IMR-90 (cell line): ENCODE results near the gene CCSER1. TPM values are rescaled to one million over a fixed set of nuclear protein-coding genes. Genes with fewer than 3 reads are reported as not detected.

Experiments used
- ATAC-seq: fragments of 200-7000 bp; cut with Tn5 transposase; 2 replicates; pipeline ENCODE4 v1.9.1; 2020; ENCODE audit warnings: low read depth, mild to moderate bottlenecking, moderate library complexity
- BruUV-seq: library from RNA; stranded (reverse); fragments of 400-500 nt; replicated peaks from 2 replicates; lab custom pipeline; 2021; lab: Mats Ljungman, UMichigan
- CTCF ChIA-PET: fragments of 300-600 bp; formaldehyde crosslinking; extraction: SDS; loops from one replicate; lab custom pipeline; 2021; ENCODE audit warnings: antibody characterized with exemption; lab: Yijun Ruan, JAX
- POLR2A ChIA-PET: fragments of 300-600 bp; sonication (Branson Sonifier 250); formaldehyde crosslinking; loops from one replicate; lab custom pipeline; 2022; ENCODE audit warnings: antibody characterized with exemption; ENCODE audit not compliant: unreplicated experiment; lab: Charles Lee
- DNase-seq: peaks from one replicate; pipeline ENCODE4 v3.0.0; 2013
- H2AFZ ChIP-seq: replicated peaks from 2 replicates; pipeline ENCODE3; 2013; ENCODE audit warnings: low read length, mild to moderate bottlenecking; ENCODE audit not compliant: poor library complexity
- H2AK5ac ChIP-seq: 2 replicates; pipeline ENCODE4 v1.6.1; 2013; ENCODE audit warnings: low read depth, low read length, inconsistent platforms
- H2AK9ac ChIP-seq: replicated peaks from 2 replicates; pipeline ENCODE3; 2013; ENCODE audit warnings: mild to moderate bottlenecking, low read depth, low read length, moderate library complexity; ENCODE audit not compliant: poor library complexity
- H2BK120ac ChIP-seq: 2 replicates; pipeline ENCODE4 v1.6.1; 2013; ENCODE audit warnings: low read depth, low read length, inconsistent platforms
- H2BK15ac ChIP-seq: 3 replicates; pipeline ENCODE4 v1.6.1; 2013; ENCODE audit warnings: low read depth, low read length, inconsistent platforms
- H2BK20ac ChIP-seq: 2 replicates; pipeline ENCODE4 v1.6.1; 2013; ENCODE audit warnings: low read depth, mild to moderate bottlenecking, inconsistent platforms, low read length, moderate library complexity
- H2BK5ac ChIP-seq: 2 replicates; pipeline ENCODE4 v1.6.1; 2013; ENCODE audit warnings: mild to moderate bottlenecking, low read depth, low read length, inconsistent platforms; ENCODE audit not compliant: poor library complexity, severe bottlenecking
- H3K14ac ChIP-seq: replicated peaks from 2 replicates; pipeline ENCODE4 v1.6.1; 2013; ENCODE audit warnings: low read depth, low read length, inconsistent platforms
- H3K18ac ChIP-seq: 2 replicates; pipeline ENCODE4 v1.6.1; 2013; ENCODE audit warnings: low read depth, low read length, control low read depth
- H3K23ac ChIP-seq: 2 replicates; pipeline ENCODE4 v1.6.1; 2013; ENCODE audit warnings: low read depth, low read length, inconsistent platforms
- H3K27ac ChIP-seq: 2 replicates; pipeline ENCODE4 v1.5.1; 2013; ENCODE audit warnings: mild to moderate bottlenecking, control low read depth, low read length; ENCODE audit not compliant: insufficient read depth
- H3K27me3 ChIP-seq: 2 replicates; pipeline ENCODE4 v1.6.1; 2013; ENCODE audit warnings: low read length; ENCODE audit not compliant: control insufficient read depth, insufficient read depth
- H3K36me3 ChIP-seq: 2 replicates; pipeline ENCODE4 v1.6.1; 2013; ENCODE audit warnings: low read length, mixed read lengths; ENCODE audit not compliant: control insufficient read depth, insufficient read depth
- H3K4ac ChIP-seq: 2 replicates; pipeline ENCODE4 v1.6.1; 2013; ENCODE audit warnings: low read depth, low read length, inconsistent platforms
- H3K4me1 ChIP-seq: 2 replicates; pipeline ENCODE4 v1.6.1; 2013; ENCODE audit warnings: low read length, mixed read lengths; ENCODE audit not compliant: control insufficient read depth, insufficient read depth
- H3K4me2 ChIP-seq: 2 replicates; pipeline ENCODE4 v1.6.1; 2013; ENCODE audit warnings: low read depth, mild to moderate bottlenecking, control low read depth, low read length, moderate library complexity
- H3K4me3 ChIP-seq: 2 replicates; pipeline ENCODE4 v1.5.1; 2013; ENCODE audit warnings: low read depth, mild to moderate bottlenecking, control low read depth, low read length, moderate library complexity; ENCODE audit not compliant: insufficient read depth
- H3K56ac ChIP-seq: 2 replicates; pipeline ENCODE4 v1.6.1; 2013; ENCODE audit warnings: low read length, inconsistent platforms; ENCODE audit not compliant: insufficient read depth; ENCODE audit errors: extremely low read depth
- H3K79me1 ChIP-seq, 2 experiments: 2 replicates each; pipeline ENCODE4 v1.6.1; 2013; ENCODE audit warnings: low read length in 2 of 2, inconsistent platforms in 1 of 2, low read depth in 1 of 2
- H3K9ac ChIP-seq: 2 replicates; pipeline ENCODE4 v1.6.1; 2013; ENCODE audit warnings: low read depth, low read length, control low read depth
- H3K9me1 ChIP-seq: 2 replicates; pipeline ENCODE4 v1.6.1; 2013; ENCODE audit warnings: low read length, inconsistent platforms; ENCODE audit not compliant: insufficient read depth
- H3K9me3 ChIP-seq: 2 replicates; pipeline ENCODE4 v1.6.1; 2013; ENCODE audit warnings: low read length; ENCODE audit not compliant: control insufficient read depth, insufficient read depth
- H4K20me1 ChIP-seq: 2 replicates; pipeline ENCODE4 v1.6.1; 2013; ENCODE audit warnings: low read length, inconsistent platforms; ENCODE audit not compliant: insufficient read depth
- H4K5ac ChIP-seq: 2 replicates; pipeline ENCODE4 v1.6.1; 2013; ENCODE audit warnings: mild to moderate bottlenecking, low read depth, low read length, control low read depth
- H4K8ac ChIP-seq, 2 experiments: 2 replicates each; pipeline ENCODE4 v1.6.1; 2013; ENCODE audit warnings: low read depth in 2 of 2, low read length in 2 of 2, control low read depth in 1 of 2, inconsistent platforms in 1 of 2
- H4K91ac ChIP-seq: 2 replicates; pipeline ENCODE4 v1.6.1; 2013; ENCODE audit warnings: low read depth, low read length, inconsistent platforms; ENCODE audit not compliant: insufficient read depth
- CEBPB ChIP-seq: IDR thresholded peaks from 2 replicates; pipeline ENCODE4 v1.6.1; 2012; ENCODE audit warnings: low read depth, low read length, improper control_type of control experiment
- CHD1 ChIP-seq: IDR thresholded peaks from 2 replicates; pipeline ENCODE4 v1.6.1; 2012; ENCODE audit warnings: low read depth, low read length, improper control_type of control experiment
- FOS ChIP-seq: fragments of 150-350 bp; IDR thresholded peaks from 2 replicates; pipeline ENCODE4 v1.6.1; 2016; ENCODE audit warnings: low read depth, low read length
- MAFK ChIP-seq: IDR thresholded peaks from 2 replicates; pipeline ENCODE4 v1.6.1; 2012; ENCODE audit warnings: low read depth, low read length, improper control_type of control experiment
- MAZ ChIP-seq: IDR thresholded peaks from 2 replicates; pipeline ENCODE4 v1.6.1; 2012; ENCODE audit warnings: low read depth, mild to moderate bottlenecking, low read length, improper control_type of control experiment, moderate library complexity, borderline replicate concordance
- MXI1 ChIP-seq: IDR thresholded peaks from 2 replicates; pipeline ENCODE4 v1.6.1; 2012; ENCODE audit warnings: low read depth, mild to moderate bottlenecking, low read length, moderate library complexity, borderline replicate concordance
- NFE2L2 ChIP-seq: fragments of 150-350 bp; IDR thresholded peaks from 2 replicates; pipeline ENCODE4 v1.6.1; 2016; ENCODE audit warnings: low read depth, mild to moderate bottlenecking, low read length
- RAD21 ChIP-seq: IDR thresholded peaks from 2 replicates; pipeline ENCODE4 v1.6.1; 2012; ENCODE audit warnings: low read length, improper control_type of control experiment
- RCOR1 ChIP-seq: IDR thresholded peaks from 2 replicates; pipeline ENCODE4 v1.6.1; 2012; ENCODE audit warnings: mild to moderate bottlenecking, low read length, improper control_type of control experiment; ENCODE audit not compliant: insufficient replicate concordance
- RFX5 ChIP-seq: IDR thresholded peaks from 2 replicates; pipeline ENCODE4 v1.8.0; 2012; ENCODE audit warnings: low read depth, mild to moderate bottlenecking, low read length, moderate library complexity
- SMC3 ChIP-seq: fragments of 150-350 bp; IDR thresholded peaks from 2 replicates; pipeline ENCODE4 v1.6.1; 2016; ENCODE audit warnings: low read depth, mild to moderate bottlenecking, antibody characterized with exemption, low read length, moderate library complexity
- USF2 ChIP-seq: fragments of 150-350 bp; IDR thresholded peaks from 2 replicates; pipeline ENCODE4 v1.6.1; 2017; ENCODE audit warnings: mild to moderate bottlenecking, antibody characterized with exemption, low read length, low read depth
- WGBS, 2 experiments: methylation state at CpG; one replicate each; pipeline versions ENCODE4 v1.1.5 to v1.1.7; 2013; ENCODE audit warnings: missing lambda C conversion rate in 2 of 2; ENCODE audit not compliant: insufficient read length in 1 of 2; ENCODE audit errors: extremely low coverage in 2 of 2; 5-methylcytosine and 5-hydroxymethylcytosine counted together
- dilution Hi-C: fragments of 300-500 bp; cut with HindIII; formaldehyde crosslinking; loops from one replicate; pipeline ENCODE4 v1.14.3; 2018; ENCODE audit warnings: low sequenced_read_pairs; ENCODE audit not compliant: unreplicated experiment
- in situ Hi-C: fragments of 300-500 bp; cut with MboI; formaldehyde crosslinking; loops from 3 replicates; pipeline ENCODE4 v1.14.3; 2019; ENCODE audit warnings: low sequenced_read_pairs, inconsistent platforms, mixed read lengths
- intact Hi-C: fragments of 100-400 bp; cut with micrococcal nuclease; formaldehyde crosslinking; loops from 2 replicates; pipeline ENCODE4 v1.10.0; 2022
- polyA plus RNA-seq, 3 experiments: library from polyadenylated mRNA; depleted of rRNA; stranded (reverse); fragments of >200 nt; gene quantifications; 2 replicates each; pipeline ENCODE4 v1.2.3, GENCODE V29; 2012; ENCODE audit warnings: low replicate concordance in 1 of 3
- total RNA-seq: library from RNA; depleted of rRNA; stranded (reverse); fragments of >200 nt; gene quantifications from 2 replicates; pipeline ENCODE4 v1.2.3, GENCODE V29; 2012
- TF ChIP-seq, protein P1 (sequence below): conservative IDR thresholded peaks from 2 replicates; pipeline ENCODE4 v1.5.1; 2012; ENCODE audit warnings: mild to moderate bottlenecking, low read depth, low read length, improper control_type of control experiment
- TF ChIP-seq, protein P2 (sequence below): fragments of 150-350 bp; IDR thresholded peaks from 2 replicates; pipeline ENCODE4 v1.6.1; 2016; ENCODE audit warnings: low read depth, mild to moderate bottlenecking, low read length, moderate library complexity, borderline replicate concordance

The CCSER1 gene
- total and polyA plus RNA-seq, 2 of the 4 experiments (the other 2 are of a cell fraction): not detected

- Histone ChIP-seq H4K20me1 (no peaks in the 10 kb centered on the region), H3K9ac (no peak overlapping the region), H3K27ac (no peak overlapping the region), H2AFZ (no peak overlapping the region), H3K4me3 (no peak overlapping the region), H3K56ac (no peak overlapping the region), H4K91ac (no peak overlapping the region), H4K5ac (no peak overlapping the region), H3K9me3 (no peaks in the 10 kb centered on the region), H2AK9ac (no peak overlapping the region), H3K9me1 (no peaks in the 10 kb centered on the region), H3K14ac (no peak overlapping the region), H2BK20ac (no peak overlapping the region), H3K4ac (no peak overlapping the region), H2BK15ac (no peak overlapping the region), H3K23ac (no peak overlapping the region), H3K18ac (no peak overlapping the region), H3K27me3 (no peaks in the 10 kb centered on the region), H3K4me2 (no peak overlapping the region), H2BK120ac (no peak overlapping the region), H3K4me1 (no peaks in the 10 kb centered on the region), H3K79me1 (no peaks in the 10 kb centered on the region), H2AK5ac (no peak overlapping the region), H3K36me3 (no peaks in the 10 kb centered on the region), H2BK5ac (peak overlapping the region; percentile 32), H4K8ac (no peak overlapping the region)
- CTCF ChIA-PET: no interaction called here
- ATAC-seq (no peak), DNase-seq (no peak)
- dilution Hi-C loops (no loop called here), intact Hi-C loops (no loop called here), in situ Hi-C loops (no loop called here)
- TF ChIP-seq SMC3 (no peak), RCOR1 (no peak), MXI1 (no peak), CEBPB (no peak), MAZ (no peak), USF2 (no peak), NFE2L2 (no peak), RAD21 (no peak), CHD1 (no peak), RFX5 (no peak), MAFK (no peak), FOS (no peak)
- TF ChIP-seq, protein P1, sequence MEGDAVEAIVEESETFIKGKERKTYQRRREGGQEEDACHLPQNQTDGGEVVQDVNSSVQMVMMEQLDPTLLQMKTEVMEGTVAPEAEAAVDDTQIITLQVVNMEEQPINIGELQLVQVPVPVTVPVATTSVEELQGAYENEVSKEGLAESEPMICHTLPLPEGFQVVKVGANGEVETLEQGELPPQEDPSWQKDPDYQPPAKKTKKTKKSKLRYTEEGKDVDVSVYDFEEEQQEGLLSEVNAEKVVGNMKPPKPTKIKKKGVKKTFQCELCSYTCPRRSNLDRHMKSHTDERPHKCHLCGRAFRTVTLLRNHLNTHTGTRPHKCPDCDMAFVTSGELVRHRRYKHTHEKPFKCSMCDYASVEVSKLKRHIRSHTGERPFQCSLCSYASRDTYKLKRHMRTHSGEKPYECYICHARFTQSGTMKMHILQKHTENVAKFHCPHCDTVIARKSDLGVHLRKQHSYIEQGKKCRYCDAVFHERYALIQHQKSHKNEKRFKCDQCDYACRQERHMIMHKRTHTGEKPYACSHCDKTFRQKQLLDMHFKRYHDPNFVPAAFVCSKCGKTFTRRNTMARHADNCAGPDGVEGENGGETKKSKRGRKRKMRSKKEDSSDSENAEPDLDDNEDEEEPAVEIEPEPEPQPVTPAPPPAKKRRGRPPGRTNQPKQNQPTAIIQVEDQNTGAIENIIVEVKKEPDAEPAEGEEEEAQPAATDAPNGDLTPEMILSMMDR: no peak
- TF ChIP-seq, protein P2, sequence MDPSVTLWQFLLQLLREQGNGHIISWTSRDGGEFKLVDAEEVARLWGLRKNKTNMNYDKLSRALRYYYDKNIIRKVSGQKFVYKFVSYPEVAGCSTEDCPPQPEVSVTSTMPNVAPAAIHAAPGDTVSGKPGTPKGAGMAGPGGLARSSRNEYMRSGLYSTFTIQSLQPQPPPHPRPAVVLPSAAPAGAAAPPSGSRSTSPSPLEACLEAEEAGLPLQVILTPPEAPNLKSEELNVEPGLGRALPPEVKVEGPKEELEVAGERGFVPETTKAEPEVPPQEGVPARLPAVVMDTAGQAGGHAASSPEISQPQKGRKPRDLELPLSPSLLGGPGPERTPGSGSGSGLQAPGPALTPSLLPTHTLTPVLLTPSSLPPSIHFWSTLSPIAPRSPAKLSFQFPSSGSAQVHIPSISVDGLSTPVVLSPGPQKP: no peak
- POLR2A ChIA-PET: no interaction called here
- no TSS peak for BruUV-seq
- no CpG with 5 or more reads among the region's 6 CpGs for WGBS, 2 experiments
Observed at GRCh38 chr4:90476019-90476418, 348.8 kb downstream of the CCSER1 start.
